Measurements from ENCODE around the gene DZIP1L. TPM values are rescaled to one million over a fixed set of nuclear protein-coding genes. Genes with fewer than 3 reads are reported as not detected.

Gene DZIP1L
- total RNA-seq, 4 donors from 2014 or later = 2.8 to 40.4 (median 5.5) TPM

GRCh38 chr3:138034918-138035317 is 80.5 kb downstream of the DZIP1L start:
- H3K36me3 ChIP-seq = no peaks in the 10 kb centered on the region
- no peaks in the 10 kb centered on the region for H3K9me3 ChIP-seq
- no peaks in the 10 kb centered on the region for H3K27me3 ChIP-seq
- no peak for TF ChIP-seq POLR2A (IDR thresholded peaks at IDR 0.05)
- no peak for TF ChIP-seq CTCF (IDR thresholded peaks at IDR 0.05)
- no peak for DNase-seq
- no peak overlapping the region for H3K27ac ChIP-seq
- no peak overlapping the region for H3K4me3 ChIP-seq
- H3K4me1 ChIP-seq = no peaks in the 10 kb centered on the region

- no peaks in the 10 kb centered on the region for H3K36me3 ChIP-seq
- no peaks in the 10 kb centered on the region for H3K9me3 ChIP-seq
- H3K4me1 ChIP-seq = no peaks in the 10 kb centered on the region
- H3K27me3 ChIP-seq = no peaks in the 10 kb centered on the region
- TF ChIP-seq POLR2A (IDR thresholded peaks at IDR 0.05) = no peak
- TF ChIP-seq CTCF (IDR thresholded peaks at IDR 0.05) = no peak
- H3K27ac ChIP-seq = no peak overlapping the region
- DNase-seq = no peak
- H3K4me3 ChIP-seq = no peak overlapping the region
These were observed 82.2 kb downstream of the DZIP1L start for GRCh38 chr3:138033202-138033691.

- no peak for DNase-seq
- H3K4me3 ChIP-seq = no peak overlapping the region
- no peaks in the 10 kb centered on the region for H3K27me3 ChIP-seq
- no peak for TF ChIP-seq POLR2A (IDR thresholded peaks at IDR 0.05)
- no peak for TF ChIP-seq CTCF (IDR thresholded peaks at IDR 0.05)
- H3K4me1 ChIP-seq = no peaks in the 10 kb centered on the region
- no peak overlapping the region for H3K27ac ChIP-seq
- H3K36me3 ChIP-seq = no peaks in the 10 kb centered on the region
- no peaks in the 10 kb centered on the region for H3K9me3 ChIP-seq
These were observed 82.8 kb downstream of the DZIP1L start for GRCh38 chr3:138032567-138032966.

GRCh38 chr3:138031536-138031935 is 83.9 kb downstream of the DZIP1L start:
- TF ChIP-seq CTCF (IDR thresholded peaks at IDR 0.05) (no peak), POLR2A (IDR thresholded peaks at IDR 0.05) (no peak)
- H3K4me3 ChIP-seq = no peak overlapping the region
- H3K4me1 ChIP-seq = no peaks in the 10 kb centered on the region
- DNase-seq = no peak
- H3K36me3 ChIP-seq = no peaks in the 10 kb centered on the region
- H3K27ac ChIP-seq = no peak overlapping the region
- H3K9me3 ChIP-seq = no peaks in the 10 kb centered on the region
- H3K27me3 ChIP-seq = no peaks in the 10 kb centered on the region

GRCh38 chr3:138030734-138031280 is 84.6 kb downstream of the DZIP1L start:
- Histone ChIP-seq H3K27ac (no peak overlapping the region), H3K36me3 (no peaks in the 10 kb centered on the region), H3K9me3 (no peaks in the 10 kb centered on the region), H3K27me3 (no peaks in the 10 kb centered on the region), H3K4me3 (no peak overlapping the region), H3K4me1 (no peaks in the 10 kb centered on the region)
- DNase-seq = no peak
- no peak for TF ChIP-seq CTCF (IDR thresholded peaks at IDR 0.05)
- no peak for TF ChIP-seq POLR2A (IDR thresholded peaks at IDR 0.05)

- Histone ChIP-seq H3K36me3 (no peaks in the 10 kb centered on the region), H3K4me1 (no peaks in the 10 kb centered on the region), H3K27me3 (no peaks in the 10 kb centered on the region), H3K27ac (no peak overlapping the region), H3K4me3 (no peak overlapping the region), H3K9me3 (no peaks in the 10 kb centered on the region)
- TF ChIP-seq POLR2A (IDR thresholded peaks at IDR 0.05) (no peak), CTCF (IDR thresholded peaks at IDR 0.05) (no peak)
- no peak for DNase-seq
These were observed 87.6 kb downstream of the DZIP1L start for GRCh38 chr3:138027821-138028220.

Data from Peyer's patch (tissue), 4 donors.